GM18951 (cell line): ENCODE measurements around the gene NRF1.

Experiments used
- POLR2A ChIP-seq: IDR thresholded peaks from 4 replicates; pipeline ENCODE4 v1.6.1; 2011; ENCODE audit warnings: mild to moderate bottlenecking; ENCODE audit not compliant: insufficient read length, insufficient read depth; ENCODE audit errors: extremely low read depth
- in situ Hi-C: fragments of 300-500 bp; cut with MboI; formaldehyde crosslinking; loops from one replicate; pipeline ENCODE4 v1.12.0; 2022; ENCODE audit warnings: low sequenced_read_pairs, mixed read lengths, inconsistent platforms; ENCODE audit not compliant: unreplicated experiment

The NRF1 gene

DNA sequence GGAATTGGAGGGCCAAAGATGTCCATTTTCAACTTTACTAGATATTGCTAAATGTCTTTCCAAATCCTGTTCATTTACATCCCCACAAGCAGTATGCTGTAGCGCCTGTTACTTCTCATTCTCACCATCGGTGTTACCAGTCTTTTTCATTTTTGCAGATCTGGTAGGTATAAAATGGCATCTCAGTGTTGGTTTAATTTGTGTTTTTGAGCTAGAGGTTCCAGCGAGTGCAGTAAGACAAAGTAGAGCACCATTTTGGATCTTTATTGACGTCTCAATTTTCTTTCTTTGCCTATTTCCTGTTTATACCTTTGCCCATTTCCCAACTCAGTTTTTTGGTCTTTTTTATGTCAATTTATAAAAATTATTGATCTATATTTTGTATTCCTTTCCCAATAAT lies 55.6 kb downstream of the NRF1 start:
- TF ChIP-seq POLR2A: no peak
- in situ Hi-C loops: loop anchor here (25.0 kb wide), 1 partner anchor 345 kb away; no protein-coding TSS in a partner anchor

DNA sequence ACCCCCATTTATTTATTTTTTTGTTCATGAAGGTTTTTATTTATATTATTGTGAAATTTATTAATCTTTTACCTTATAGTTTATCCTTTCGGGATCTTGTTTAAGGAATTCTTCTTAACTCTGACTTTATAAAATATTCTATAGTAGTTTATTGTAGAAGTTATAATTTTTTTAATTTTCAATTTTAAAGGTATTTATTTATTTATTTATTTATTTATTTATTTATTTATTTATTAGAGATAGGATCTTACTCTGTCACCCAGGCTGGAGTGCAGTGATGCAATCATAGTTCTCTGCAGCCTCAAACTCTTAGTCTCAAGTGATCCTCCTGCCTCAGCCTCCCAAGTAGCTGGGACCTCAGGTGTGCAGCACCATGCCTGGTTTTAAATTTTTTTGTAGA lies 56.0 kb downstream of the NRF1 start:
- TF ChIP-seq POLR2A: no peak
- in situ Hi-C loops: loop anchor here (25.0 kb wide), 1 partner anchor 345 kb away; no protein-coding TSS in a partner anchor

GRCh38 chr7:129669901-129670300 lies 58.4 kb downstream of the NRF1 start:
- in situ Hi-C loops: loop anchor here (10.0 to 25.0 kb wide), 2 partner anchors 155 to 342 kb away; no protein-coding TSS in a partner anchor

GRCh38 chr7:129670656-129671055 lies 59.1 kb downstream of the NRF1 start:
- in situ Hi-C loops: loop anchor here (10.0 to 25.0 kb wide), 2 partner anchors 154 to 342 kb away; no protein-coding TSS in a partner anchor
- TF ChIP-seq POLR2A: no peak

More at GRCh38 chr7:129669901-129670300, 58.4 kb downstream of the NRF1 start:
- no peak for TF ChIP-seq POLR2A

GRCh38 chr7:129671266-129671665 lies 59.7 kb downstream of the NRF1 start:
- in situ Hi-C loops: loop anchor here (10.0 to 25.0 kb wide), 2 partner anchors 154 to 341 kb away; no protein-coding TSS in a partner anchor
- TF ChIP-seq POLR2A: no peak

DNA sequence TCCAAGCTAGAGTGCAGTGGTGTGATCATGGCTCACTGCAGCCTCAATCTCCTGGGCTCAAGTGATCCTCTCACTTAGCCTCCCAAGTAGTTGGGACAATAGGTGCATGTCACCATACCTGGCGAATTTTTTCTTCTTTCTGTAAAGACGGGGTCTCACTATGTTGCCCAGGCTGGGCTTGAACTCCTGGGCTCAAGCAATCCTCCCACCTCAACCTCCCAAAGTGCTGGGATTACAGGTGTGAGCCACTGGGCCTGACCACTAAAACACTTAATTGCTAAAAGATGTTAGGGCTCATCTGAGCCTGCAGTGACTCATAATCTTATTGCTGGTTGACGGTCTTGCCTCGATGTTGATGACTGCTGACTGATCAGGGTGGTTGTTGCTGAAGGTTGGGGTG lies 63.0 kb downstream of the NRF1 start:
- in situ Hi-C loops: loop anchor here (10.0 to 25.0 kb wide), 2 partner anchors 150 to 338 kb away; no protein-coding TSS in a partner anchor

DNA sequence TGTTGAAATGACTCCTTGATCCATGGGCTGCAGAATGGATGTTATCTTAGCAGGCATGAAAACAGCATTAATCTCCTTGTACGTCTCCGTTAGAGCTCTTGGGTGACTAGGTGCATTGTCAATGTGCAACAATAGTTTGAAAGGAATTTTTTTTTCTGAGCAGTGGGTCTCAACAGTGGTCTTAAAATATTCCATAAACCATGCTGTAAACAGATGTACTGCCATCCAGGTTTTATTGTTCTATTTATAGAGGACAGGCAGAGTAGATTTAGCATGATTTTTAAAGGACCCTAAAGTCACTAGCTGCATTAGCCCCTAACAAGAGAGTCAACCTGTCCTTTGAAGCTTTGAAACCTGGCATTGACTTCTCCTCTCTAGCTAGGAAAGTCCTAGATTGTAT lies 64.0 kb downstream of the NRF1 start:
- no peak for TF ChIP-seq POLR2A
- in situ Hi-C loops: loop anchor here (10.0 kb wide), 1 partner anchor 149 kb away; no protein-coding TSS in a partner anchor

DNA sequence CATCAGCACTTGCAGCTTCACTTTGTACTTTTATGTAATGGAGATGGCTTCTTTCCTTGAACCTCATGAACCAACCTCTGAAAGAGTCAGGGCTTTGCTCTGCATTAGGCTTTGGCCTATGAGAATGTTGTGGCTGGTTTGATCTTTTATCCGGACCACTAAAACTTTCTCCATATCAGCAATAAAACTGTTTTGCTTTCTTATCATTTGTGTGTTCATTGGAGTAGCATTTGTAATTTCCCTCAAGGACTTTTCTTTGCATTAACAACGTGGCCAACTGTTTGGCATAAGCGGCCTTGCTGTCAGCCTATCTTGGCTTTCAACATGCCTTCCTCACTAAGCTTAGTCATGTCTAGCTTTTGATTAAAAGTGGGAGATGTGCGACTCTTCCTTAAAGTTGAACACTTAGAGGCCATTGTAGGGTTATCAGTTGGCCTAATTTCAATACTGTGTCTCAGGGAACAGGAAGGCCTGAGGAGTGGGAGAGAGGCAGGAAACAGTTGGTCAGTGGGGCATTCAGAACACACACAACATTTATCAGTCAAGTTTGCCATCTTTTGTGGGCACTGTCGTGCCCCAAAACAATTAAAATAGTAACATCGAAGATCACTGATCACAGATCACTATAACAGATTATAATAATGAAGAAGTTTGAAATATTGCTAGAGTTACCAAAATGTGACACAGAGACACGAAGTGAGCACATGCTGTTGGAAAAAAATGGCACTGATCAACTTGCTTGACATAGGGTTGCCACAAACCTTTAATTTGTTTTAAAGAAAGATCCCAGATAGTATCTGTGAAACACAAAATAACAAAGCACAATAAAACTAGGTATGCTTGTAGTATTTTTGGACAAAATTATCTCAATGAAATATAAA lies 64.7 kb downstream of the NRF1 start:
- no peak for TF ChIP-seq POLR2A
- in situ Hi-C loops: loop anchor here (10.0 kb wide), 1 partner anchor 149 kb away; no protein-coding TSS in a partner anchor

GRCh38 chr7:129677796-129678195 lies 66.3 kb downstream of the NRF1 start:
- TF ChIP-seq POLR2A: no peak
- in situ Hi-C loops: loop anchor here (10.0 kb wide), 1 partner anchor 147 kb away; no protein-coding TSS in a partner anchor

GRCh38 chr7:129678606-129679005 lies 67.1 kb downstream of the NRF1 start:
- in situ Hi-C loops: loop anchor here (10.0 kb wide), 1 partner anchor 146 kb away; no protein-coding TSS in a partner anchor
- no peak for TF ChIP-seq POLR2A

DNA sequence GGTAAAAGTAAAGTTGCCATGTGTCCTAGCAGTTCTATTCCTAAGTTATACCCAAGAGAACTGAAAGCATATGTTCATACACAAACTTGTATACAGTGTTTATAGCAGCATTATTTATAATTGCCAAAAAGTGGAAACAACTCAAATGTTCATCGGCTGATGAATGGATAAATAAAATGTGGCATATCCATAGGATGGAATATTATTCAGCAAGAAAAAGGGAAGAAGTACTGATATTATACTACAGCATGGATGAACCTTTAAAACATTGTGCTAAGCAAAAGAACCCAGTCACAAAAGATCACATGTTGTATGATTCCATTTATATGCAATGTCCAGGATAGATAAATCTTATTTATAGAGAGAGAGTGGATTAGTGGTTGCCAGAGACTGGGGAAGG lies 68.9 kb downstream of the NRF1 start:
- TF ChIP-seq POLR2A: no peak
- in situ Hi-C loops: no loop called here

- no peak for TF ChIP-seq POLR2A
- in situ Hi-C loops: no loop called here
Measured at GRCh38 chr7:129684777-129685176, 73.3 kb downstream of the NRF1 start.

GRCh38 chr7:129686063-129686462 lies 74.5 kb downstream of the NRF1 start:
- in situ Hi-C loops: no loop called here
- no peak for TF ChIP-seq POLR2A
